GM18951 (cell line): ENCODE results near the gene CLEC19A.

ENCODE experiments used
- POLR2A ChIP-seq: IDR thresholded peaks from 4 replicates; pipeline ENCODE4 v1.6.1; 2011; ENCODE audit warnings: mild to moderate bottlenecking; ENCODE audit not compliant: insufficient read length, insufficient read depth; ENCODE audit errors: extremely low read depth
- in situ Hi-C: fragments of 300-500 bp; cut with MboI; formaldehyde crosslinking; loops from one replicate; pipeline ENCODE4 v1.12.0; 2022; ENCODE audit warnings: low sequenced_read_pairs, mixed read lengths, inconsistent platforms; ENCODE audit not compliant: unreplicated experiment

Gene CLEC19A

GRCh38 chr16:19315889-19316433 lies 30.4 kb downstream of the CLEC19A start:
- TF ChIP-seq POLR2A = no peak
- in situ Hi-C loops = no loop called here

GRCh38 chr16:19316846-19317245 lies 31.3 kb downstream of the CLEC19A start:
- in situ Hi-C loops = no loop called here
- no peak for TF ChIP-seq POLR2A

- in situ Hi-C loops = loop anchor here (5.0 kb wide), 1 partner anchor 54 kb away; no protein-coding TSS in a partner anchor
Observed at GRCh38 chr16:19321186-19321585, 35.7 kb downstream of the CLEC19A start.

- no peak for TF ChIP-seq POLR2A
- in situ Hi-C loops = loop anchor here (5.0 kb wide), 1 partner anchor 56 kb away; no protein-coding TSS in a partner anchor
Observed at GRCh38 chr16:19323596-19323995, 38.1 kb downstream of the CLEC19A start.

GRCh38 chr16:19328364-19328763 lies 42.8 kb downstream of the CLEC19A start:
- no peak for TF ChIP-seq POLR2A
- in situ Hi-C loops = no loop called here

GRCh38 chr16:19329932-19330331 lies 44.4 kb downstream of the CLEC19A start:
- no peak for TF ChIP-seq POLR2A
- in situ Hi-C loops = no loop called here

GRCh38 chr16:19330841-19331397 lies 45.4 kb downstream of the CLEC19A start:
- in situ Hi-C loops = no loop called here
- no peak for TF ChIP-seq POLR2A

- in situ Hi-C loops = no loop called here
- no peak for TF ChIP-seq POLR2A
Observed at GRCh38 chr16:19331794-19332193, 46.3 kb downstream of the CLEC19A start.

GRCh38 chr16:19338335-19338734 lies 52.8 kb downstream of the CLEC19A start:
- no peak for TF ChIP-seq POLR2A
- in situ Hi-C loops = no loop called here

GRCh38 chr16:19344224-19344801 lies 58.8 kb downstream of the CLEC19A start:
- in situ Hi-C loops = no loop called here
- TF ChIP-seq POLR2A = no peak

- in situ Hi-C loops = no loop called here
- no peak for TF ChIP-seq POLR2A
Observed at GRCh38 chr16:19344980-19345379, 59.4 kb downstream of the CLEC19A start.

GRCh38 chr16:19346335-19346922 lies 60.9 kb downstream of the CLEC19A start:
- TF ChIP-seq POLR2A = no peak
- in situ Hi-C loops = no loop called here

GRCh38 chr16:19348125-19348524 lies 62.6 kb downstream of the CLEC19A start:
- in situ Hi-C loops = no loop called here
- no peak for TF ChIP-seq POLR2A
